ENCODE data around the gene GSK3A.

DNA sequence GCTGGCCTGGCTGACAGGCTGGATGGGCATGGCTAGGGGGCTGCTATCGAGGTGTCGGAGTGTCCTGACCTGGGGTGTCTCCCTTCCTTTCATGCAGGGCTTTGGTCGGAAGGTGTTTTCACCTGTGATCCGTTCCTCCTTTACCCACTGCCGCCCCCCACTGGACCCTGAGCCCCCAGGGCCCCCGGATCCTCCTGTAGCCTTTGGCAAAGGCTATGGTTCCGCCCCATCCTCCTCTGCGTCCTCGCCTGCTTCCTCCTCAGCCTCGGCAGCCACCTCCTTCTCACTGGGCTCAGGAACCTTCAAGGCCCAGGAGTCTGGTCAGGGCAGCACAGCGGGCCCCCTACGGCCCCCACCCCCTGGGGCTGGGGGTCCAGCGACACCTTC, 47.7 kb upstream of the GSK3A start:
- TF ChIP-seq, protein P1, sequence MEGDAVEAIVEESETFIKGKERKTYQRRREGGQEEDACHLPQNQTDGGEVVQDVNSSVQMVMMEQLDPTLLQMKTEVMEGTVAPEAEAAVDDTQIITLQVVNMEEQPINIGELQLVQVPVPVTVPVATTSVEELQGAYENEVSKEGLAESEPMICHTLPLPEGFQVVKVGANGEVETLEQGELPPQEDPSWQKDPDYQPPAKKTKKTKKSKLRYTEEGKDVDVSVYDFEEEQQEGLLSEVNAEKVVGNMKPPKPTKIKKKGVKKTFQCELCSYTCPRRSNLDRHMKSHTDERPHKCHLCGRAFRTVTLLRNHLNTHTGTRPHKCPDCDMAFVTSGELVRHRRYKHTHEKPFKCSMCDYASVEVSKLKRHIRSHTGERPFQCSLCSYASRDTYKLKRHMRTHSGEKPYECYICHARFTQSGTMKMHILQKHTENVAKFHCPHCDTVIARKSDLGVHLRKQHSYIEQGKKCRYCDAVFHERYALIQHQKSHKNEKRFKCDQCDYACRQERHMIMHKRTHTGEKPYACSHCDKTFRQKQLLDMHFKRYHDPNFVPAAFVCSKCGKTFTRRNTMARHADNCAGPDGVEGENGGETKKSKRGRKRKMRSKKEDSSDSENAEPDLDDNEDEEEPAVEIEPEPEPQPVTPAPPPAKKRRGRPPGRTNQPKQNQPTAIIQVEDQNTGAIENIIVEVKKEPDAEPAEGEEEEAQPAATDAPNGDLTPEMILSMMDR (IDR thresholded peaks at IDR 0.05; ENCODE audit: poor library complexity): no peak
- TF ChIP-seq EZH2 (IDR thresholded peaks at IDR 0.05; ENCODE audit: borderline replicate concordance) (no peak), EZH2phosphoT487 (IDR thresholded peaks at IDR 0.05; ENCODE audit: low read depth, severe bottlenecking, unreplicated experiment) (no peak)
